CD14-positive monocyte (primary cell): ENCODE data around the gene SRSF6. TPM values are rescaled to one million over a fixed set of nuclear protein-coding genes. Genes with fewer than 3 reads are reported as not detected.

Source experiments
- DNase-seq, 3 donors: peaks; one replicate each; pipeline ENCODE4 v3.0.0-alpha.2; 2011 to 2022
- H2AFZ ChIP-seq: 2 replicates; pipeline ENCODE4 v1.6.0; 2012; ENCODE audit warnings: mild to moderate bottlenecking, low read depth, low read length, inconsistent platforms; ENCODE audit not compliant: insufficient read depth, poor library complexity, severe bottlenecking
- H3K27ac ChIP-seq, 2 donors: 1 replicate in 1 of 2; 2 replicates in 1 of 2; pipeline ENCODE4 v1.5.1; 2012 to 2013; ENCODE audit warnings: low read length in 2 of 2, control low read depth in 1 of 2, inconsistent platforms in 1 of 2, low read depth in 1 of 2, mild to moderate bottlenecking in 1 of 2
- H3K27me3 ChIP-seq, 2 donors: one replicate each; pipeline versions ENCODE4 v1.6.0 to v1.6.1; 2011 to 2013; ENCODE audit warnings: low read length in 2 of 2; ENCODE audit not compliant: control insufficient read depth in 2 of 2, insufficient read depth in 2 of 2
- H3K36me3 ChIP-seq, 2 donors: replicated peaks in 1 of 2; 1 replicate in 1 of 2; 2 replicates in 1 of 2; pipeline versions ENCODE4 v1.5.1 to v1.6.1; 2012 to 2013; ENCODE audit warnings: low read length in 2 of 2, control low read depth in 1 of 2, inconsistent platforms in 1 of 2, mild to moderate bottlenecking in 1 of 2; ENCODE audit not compliant: insufficient read depth in 2 of 2, control insufficient read depth in 1 of 2
- H3K4me1 ChIP-seq, 2 donors: 1 replicate in 1 of 2; 2 replicates in 1 of 2; pipeline versions ENCODE4 v1.5.1 to v1.6.1; 2012 to 2013; ENCODE audit warnings: low read length in 2 of 2, control low read depth in 1 of 2, inconsistent platforms in 1 of 2, mild to moderate bottlenecking in 1 of 2, moderate library complexity in 1 of 2; ENCODE audit not compliant: insufficient read depth in 2 of 2, control insufficient read depth in 1 of 2
- H3K4me2 ChIP-seq: replicated peaks from 2 replicates; pipeline ENCODE3; 2012; ENCODE audit warnings: low read length, moderate library complexity, mild to moderate bottlenecking; ENCODE audit not compliant: poor library complexity, severe bottlenecking; ENCODE audit errors: extremely low read depth
- H3K4me3 ChIP-seq, 3 experiments: fragments of 200-600 bp in 1 of 3; sonication (generic) in 1 of 3; replicated peaks in 1 of 3; 1 replicate in 2 of 3; 2 replicates in 1 of 3; pipeline ENCODE4 v1.5.1; 2011 to 2013; ENCODE audit warnings: low read length in 3 of 3, mild to moderate bottlenecking in 3 of 3, control low read depth in 2 of 3, low read depth in 2 of 3, inconsistent platforms in 1 of 3, moderate library complexity in 1 of 3
- H3K79me2 ChIP-seq: 2 replicates; pipeline ENCODE4 v1.6.0; 2012; ENCODE audit warnings: mild to moderate bottlenecking, control low read depth, inconsistent platforms, low read length, moderate library complexity; ENCODE audit not compliant: insufficient read depth
- H3K9ac ChIP-seq: 2 replicates; pipeline ENCODE4 v1.6.0; 2017; ENCODE audit warnings: low read length, mild to moderate bottlenecking; ENCODE audit not compliant: insufficient read depth, poor library complexity, severe bottlenecking
- H3K9me3 ChIP-seq, 2 donors: replicated peaks in 1 of 2; 1 replicate in 1 of 2; 2 replicates in 1 of 2; pipeline versions ENCODE4 v1.5.1 to v1.6.1; 2012 to 2013; ENCODE audit warnings: low read length in 2 of 2, control low read depth in 1 of 2; ENCODE audit not compliant: control insufficient read depth in 1 of 2, insufficient read depth in 1 of 2
- H4K20me1 ChIP-seq: 2 replicates; pipeline ENCODE4 v1.6.0; 2012; ENCODE audit warnings: mild to moderate bottlenecking, low read length, control low read depth, moderate library complexity; ENCODE audit not compliant: insufficient read depth
- H3K27ac Mint-ChIP-seq, 7 donors: one replicate each; pipeline ENCODE4 v1.8.0; 2020; ENCODE audit warnings: mild to moderate bottlenecking in 7 of 7, mixed read lengths in 7 of 7, moderate library complexity in 6 of 7, inconsistent platforms in 2 of 7
- H3K27me3 Mint-ChIP-seq, 3 donors: one replicate each; pipeline ENCODE4 v1.8.0; 2021 to 2022; ENCODE audit warnings: low read depth in 3 of 3, mild to moderate bottlenecking in 3 of 3, mixed read lengths in 3 of 3, moderate library complexity in 3 of 3, inconsistent platforms in 1 of 3
- H3K36me3 Mint-ChIP-seq, 2 donors: one replicate each; pipeline ENCODE4 v1.8.0; 2020; ENCODE audit warnings: mixed read lengths in 2 of 2, inconsistent platforms in 1 of 2, mild to moderate bottlenecking in 1 of 2
- H3K4me1 Mint-ChIP-seq: one replicate; pipeline ENCODE4 v1.8.0; 2020; ENCODE audit warnings: mild to moderate bottlenecking, mixed read lengths
- H3K4me3 Mint-ChIP-seq, 2 donors: one replicate each; pipeline ENCODE4 v1.8.0; 2020; ENCODE audit warnings: mild to moderate bottlenecking in 2 of 2, mixed read lengths in 2 of 2, moderate library complexity in 1 of 2
- H3K9me3 Mint-ChIP-seq, 7 donors: one replicate each; pipeline ENCODE4 v1.8.0; 2020 to 2022; ENCODE audit warnings: mixed read lengths in 7 of 7, mild to moderate bottlenecking in 6 of 7, moderate library complexity in 6 of 7, inconsistent platforms in 2 of 7
- CTCF ChIP-seq: fragments of 200-600 bp; IDR thresholded peaks from one replicate; pipeline ENCODE4 v1.8.0; 2022; ENCODE audit warnings: antibody characterized with exemption, mild to moderate bottlenecking
- WGBS: methylation state at CpG from one replicate; pipeline ENCODE4 v1.1.5; 2013; ENCODE audit warnings: missing lambda C conversion rate; ENCODE audit not compliant: insufficient coverage; 5-methylcytosine and 5-hydroxymethylcytosine counted together
- intact Hi-C, 2 donors: fragments of 100-400 bp; cut with micrococcal nuclease; formaldehyde crosslinking; loops; one replicate each; pipeline versions ENCODE4 v1.15.0 to v1.15.1; 2023
- polyA plus RNA-seq, 3 donors: library from polyadenylated mRNA; depleted of rRNA in 1 of 3; unstranded in 2 of 3; stranded (reverse) in 1 of 3; fragments of 300-500 nt in 2 of 3; fragments of >200 nt in 1 of 3; fragmentation: Illumina TruSeq in 2 of 3; gene quantifications; 1 replicate in 2 of 3; 2 replicates in 1 of 3; pipeline ENCODE4 v1.2.3, GENCODE V29; 2012 to 2021

The SRSF6 gene
- polyA plus RNA-seq, 3 donors, result 37.3 to 162 (median 45.5) TPM

GRCh38 chr20:43508106-43508505, 50.4 kb downstream of the SRSF6 start:
- H3K27me3 Mint-ChIP-seq, result peaks cover 41 to 59% (median 49%) of the 10 kb centered on the region in 3 donors
- intact Hi-C loops, result no loop called here
- Histone ChIP-seq H3K9me3 (peaks cover 0 to 16% of the 10 kb centered on the region in 2 donors), H3K4me1 (peaks cover 6 to 18% of the 10 kb centered on the region in 2 donors), H3K27me3 (peaks cover 24 to 42% of the 10 kb centered on the region in 2 donors), H3K27ac (no peak overlapping the region), H2AFZ (peak overlapping the region; percentile 82), H3K4me2 (peak overlapping the region; percentile 85), H3K79me2 (no peaks in the 10 kb centered on the region), H3K4me3 (peak overlapping the region; percentile 32 to 78 (median 42)), H3K36me3 (no peaks in the 10 kb centered on the region), H3K9ac (peak overlapping the region; percentile 46), H4K20me1 (no peaks in the 10 kb centered on the region)
- H3K4me1 Mint-ChIP-seq, result peaks cover 11% of the 10 kb centered on the region
- no peak for DNase-seq
- peak overlapping the region; percentile 77 to 87 for H3K4me3 Mint-ChIP-seq
- no peak for TF ChIP-seq CTCF
- 4% methylated on average over 10 of the region's 22 CpGs for WGBS
- H3K36me3 Mint-ChIP-seq, result no peaks in the 10 kb centered on the region
- H3K9me3 Mint-ChIP-seq, result peaks cover 0 to 14% (median 0%) of the 10 kb centered on the region in 7 donors
- H3K27ac Mint-ChIP-seq, result no peak overlapping the region

- Histone ChIP-seq H4K20me1 (no peaks in the 10 kb centered on the region), H3K27me3 (peaks cover 24 to 42% of the 10 kb centered on the region in 2 donors), H3K79me2 (no peaks in the 10 kb centered on the region), H3K9me3 (peaks cover 0 to 16% of the 10 kb centered on the region in 2 donors), H3K4me2 (peak overlapping the region; percentile 85), H2AFZ (peak overlapping the region; percentile 82), H3K36me3 (no peaks in the 10 kb centered on the region), H3K9ac (no peak overlapping the region), H3K4me3 (peak overlapping the region in 1 of 3 experiments; percentile 78), H3K4me1 (peaks cover 11 to 23% of the 10 kb centered on the region in 2 donors), H3K27ac (no peak overlapping the region)
- peaks cover 15% of the 10 kb centered on the region for H3K4me1 Mint-ChIP-seq
- no peak overlapping the region for H3K27ac Mint-ChIP-seq
- H3K9me3 Mint-ChIP-seq, result peaks cover 0 to 11% (median 0%) of the 10 kb centered on the region in 7 donors
- peaks cover 39 to 54% (median 47%) of the 10 kb centered on the region in 3 donors for H3K27me3 Mint-ChIP-seq
- 90% methylated on average over 9 of the region's 11 CpGs for WGBS
- no peak for TF ChIP-seq CTCF
- intact Hi-C loops, result no loop called here
- no peak for DNase-seq
- no peaks in the 10 kb centered on the region for H3K36me3 Mint-ChIP-seq
- peak overlapping the region in 1 of 2 donors; percentile 87 for H3K4me3 Mint-ChIP-seq
These were observed 50.9 kb downstream of the SRSF6 start for GRCh38 chr20:43508604-43509040.
